Endothelial cell of umbilical vein (primary cell): ENCODE measurements around the gene ZSWIM5.

ENCODE experiments used
- CTCF ChIP-seq, 2 donors: IDR thresholded peaks; 1 replicate in 1 of 2; 2 replicates in 1 of 2; pipeline ENCODE4 v1.5.1; 2011; ENCODE audit warnings: low read length in 2 of 2, mild to moderate bottlenecking in 2 of 2, moderate library complexity in 2 of 2, control low read depth in 1 of 2, inconsistent platforms in 1 of 2, low read depth in 1 of 2; ENCODE audit not compliant: insufficient read depth in 1 of 2; ENCODE audit errors: extremely low read depth in 1 of 2
- EZH2 ChIP-seq: IDR thresholded peaks from 2 replicates; pipeline ENCODE4 v1.6.1; 2012; ENCODE audit warnings: borderline replicate concordance, low read depth, mild to moderate bottlenecking, moderate library complexity, low read length, inconsistent platforms; ENCODE audit not compliant: severe bottlenecking
- JUN ChIP-seq: IDR thresholded peaks from 2 replicates; pipeline ENCODE4 v1.6.1; 2011; ENCODE audit warnings: borderline replicate concordance, low read depth; ENCODE audit not compliant: insufficient read length, insufficient read depth
- MAX ChIP-seq: IDR thresholded peaks from 2 replicates; pipeline ENCODE4 v1.6.1; 2011; ENCODE audit not compliant: insufficient read depth, insufficient read length
- MYC ChIP-seq: IDR thresholded peaks from one replicate; pipeline ENCODE4 v1.6.1; 2011; ENCODE audit warnings: mild to moderate bottlenecking, low read depth, low read length
- POLR2A ChIP-seq: IDR thresholded peaks from 2 replicates; pipeline ENCODE4 v1.6.1; 2012; ENCODE audit warnings: low read depth, mild to moderate bottlenecking, control low read depth, low read length
- POLR2AphosphoS5 ChIP-seq: IDR thresholded peaks from 2 replicates; pipeline ENCODE4 v1.6.1; 2012; ENCODE audit warnings: low read depth, mild to moderate bottlenecking, control low read depth, low read length, moderate library complexity; ENCODE audit not compliant: insufficient read depth

GRCh38 chr1:45097079-45097478, 109.3 kb downstream of the ZSWIM5 start:
- no peak for TF ChIP-seq POLR2A
- TF ChIP-seq CTCF (IDR thresholded peaks at IDR 0.05; ENCODE audit: extremely low read depth in 1 of 2, insufficient read depth in 1 of 2, low read depth in 1 of 2, low read length in 2 of 2): no peak
- no peak for TF ChIP-seq JUN
- no peak for TF ChIP-seq POLR2AphosphoS5
- no peak for TF ChIP-seq MAX
- TF ChIP-seq EZH2: no peak
- no peak for TF ChIP-seq MYC
